HepG2 (cell line): Measurements from ENCODE around the gene DPP7. TPM values are rescaled to one million over a fixed set of nuclear protein-coding genes. Genes with fewer than 3 reads are reported as not detected.

ENCODE experiments used
- ATAC-seq: fragments of 200-7000 bp; cut with Tn5 transposase; 3 replicates; pipeline ENCODE4 v1.9.1; 2020; ENCODE audit warnings: mild to moderate bottlenecking, moderate library complexity
- BruUV-seq: library from RNA; stranded (reverse); fragments of 400-500 nt; replicated peaks from 2 replicates; lab custom pipeline; 2021; lab: Mats Ljungman, UMichigan
- CTCF ChIA-PET: fragments of 300-600 bp; formaldehyde crosslinking; extraction: SDS; loops from one replicate; lab custom pipeline; 2021; ENCODE audit warnings: low total read pairs, inconsistent platforms, low intra/inter-chr PET ratio; lab: Yijun Ruan, JAX
- POLR2A ChIA-PET: fragments of 350-600 bp; sonication (Branson Sonifier 250); formaldehyde crosslinking; loops from one replicate; lab custom pipeline; 2020; ENCODE audit warnings: antibody characterized with exemption, inconsistent platforms; lab: Yijun Ruan, JAX
- DNase-seq: peaks from one replicate; pipeline ENCODE4 v3.0.0-alpha.2; 2015; ENCODE audit warnings: low spot score
- FAIRE-seq: peaks from 3 replicates; lab custom pipeline; 2011; peaks lifted over from hg19 to GRCh38; lab: Jason Lieb, UNC
- H2AFZ ChIP-seq: one replicate; pipeline ENCODE4 v1.6.1; 2011; ENCODE audit warnings: low read length, inconsistent platforms
- H3K27ac ChIP-seq: fragments of 300-600 bp; 3 replicates; pipeline ENCODE4 v1.8.0; 2011; ENCODE audit warnings: mixed run types, mild to moderate bottlenecking, mixed read lengths, low read length, inconsistent platforms; ENCODE audit not compliant: insufficient read depth; ENCODE audit errors: extremely low read length
- H3K27me3 ChIP-seq, 2 experiments: fragments of 200-600 bp in 1 of 2; 2 replicates in 1 of 2; 3 replicates in 1 of 2; pipeline versions ENCODE4 v1.6.0 to v1.8.0; 2011; ENCODE audit warnings: low read length in 2 of 2, mild to moderate bottlenecking in 2 of 2, moderate library complexity in 2 of 2, inconsistent platforms in 1 of 2; ENCODE audit not compliant: insufficient read depth in 2 of 2, control insufficient read depth in 1 of 2
- H3K36me3 ChIP-seq, 2 experiments: fragments of 200-600 bp in 1 of 2; replicated peaks in 1 of 2; 2 replicates in 1 of 2; 3 replicates in 1 of 2; pipeline versions ENCODE4 v1.5.1 to v1.8.0; 2011; ENCODE audit warnings: low read length in 2 of 2, inconsistent platforms in 1 of 2; ENCODE audit not compliant: insufficient read depth in 2 of 2, control insufficient read depth in 1 of 2
- H3K4me1 ChIP-seq: 2 replicates; pipeline ENCODE4 v1.5.1; 2012; ENCODE audit warnings: low read length, inconsistent platforms; ENCODE audit not compliant: insufficient read depth
- H3K4me2 ChIP-seq: 2 replicates; pipeline ENCODE4 v1.6.0; 2011; ENCODE audit warnings: low read depth, low read length, inconsistent platforms
- H3K4me3 ChIP-seq, 3 experiments: fragments of 200-600 bp in 1 of 3; sonication (generic), shearing (Covaris generic) in 1 of 3; replicated peaks in 1 of 3; 2 replicates each; pipeline ENCODE4 v1.5.1; 2011 to 2016; ENCODE audit warnings: low read length in 3 of 3, inconsistent platforms in 2 of 3, low read depth in 2 of 3, mild to moderate bottlenecking in 2 of 3, control low read depth in 1 of 3, mixed read lengths in 1 of 3; ENCODE audit not compliant: insufficient read depth in 1 of 3
- H3K79me2 ChIP-seq: one replicate; pipeline ENCODE4 v1.6.1; 2011; ENCODE audit warnings: low read length, inconsistent platforms; ENCODE audit not compliant: insufficient read depth
- H3K9ac ChIP-seq: 2 replicates; pipeline ENCODE4 v1.6.0; 2011; ENCODE audit warnings: mild to moderate bottlenecking, low read depth, low read length, inconsistent platforms; ENCODE audit not compliant: insufficient read depth
- H3K9me3 ChIP-seq: 2 replicates; pipeline ENCODE4 v1.5.1; 2012; ENCODE audit warnings: mild to moderate bottlenecking, low read length
- H4K20me1 ChIP-seq: 2 replicates; pipeline ENCODE4 v1.6.0; 2011; ENCODE audit warnings: inconsistent platforms, mild to moderate bottlenecking, low read length, moderate library complexity; ENCODE audit not compliant: insufficient read depth
- ATM ChIP-seq: fragments of 450-650 bp; IDR thresholded peaks from 2 replicates; pipeline ENCODE4 v1.7.1; 2017; ENCODE audit warnings: mild to moderate bottlenecking, borderline replicate concordance
- CEBPZ ChIP-seq: IDR thresholded peaks from 2 replicates; pipeline ENCODE4 v1.6.1; 2012; ENCODE audit warnings: low read length, improper control_type of control experiment
- HINFP ChIP-seq: sonication (generic); formaldehyde crosslinking; IDR thresholded peaks from 2 replicates; pipeline ENCODE4 v1.4.0; 2020; ENCODE audit warnings: low read depth, mild to moderate bottlenecking, missing genetic modification reagents
- HMG20A ChIP-seq: IDR thresholded peaks from 2 replicates; pipeline ENCODE4 v1.6.1; 2016; ENCODE audit warnings: borderline replicate concordance
- MEIS2 ChIP-seq: sonication (generic); formaldehyde crosslinking; IDR thresholded peaks from 2 replicates; pipeline ENCODE4 v1.9.0; 2021; ENCODE audit warnings: mild to moderate bottlenecking, missing genetic modification reagents
- NFATC3 ChIP-seq: sonication (generic); formaldehyde crosslinking; IDR thresholded peaks from 2 replicates; pipeline ENCODE4 v1.5.1; 2020; ENCODE audit warnings: mild to moderate bottlenecking, missing genetic modification reagents
- PCBP1 ChIP-seq: fragments of 200-400 bp; formaldehyde crosslinking; IDR thresholded peaks from 2 replicates; pipeline ENCODE4 v1.6.1; 2017; ENCODE audit warnings: mild to moderate bottlenecking, low read depth, low read length, borderline replicate concordance
- PPARG ChIP-seq: conservative IDR thresholded peaks from 2 replicates; pipeline ENCODE4 v1.6.1; 2016; ENCODE audit warnings: missing biosample characterization, missing genetic modification reagents
- ZMYM3 ChIP-seq: sonication (generic); formaldehyde crosslinking; IDR thresholded peaks from 2 replicates; pipeline ENCODE4 v1.5.1; 2020; ENCODE audit warnings: mild to moderate bottlenecking, missing genetic modification reagents
- ZNF12 ChIP-seq: sonication (generic); formaldehyde crosslinking; IDR thresholded peaks from 2 replicates; pipeline ENCODE4 v1.5.0; 2020; ENCODE audit warnings: missing genetic modification reagents
- ZNF441 ChIP-seq: sonication (generic); formaldehyde crosslinking; IDR thresholded peaks from 2 replicates; pipeline ENCODE4 v1.7.0; 2021; ENCODE audit warnings: missing genetic modification reagents, borderline replicate concordance
- ZSCAN25 ChIP-seq: sonication (generic); formaldehyde crosslinking; IDR thresholded peaks from 2 replicates; pipeline ENCODE4 v1.8.0; 2022; ENCODE audit warnings: mild to moderate bottlenecking, missing genetic modification reagents
- WGBS: methylation state at CpG from one replicate; pipeline ENCODE4 v1.1.6; 2017; ENCODE audit warnings: low lambda C conversion rate; 5-methylcytosine and 5-hydroxymethylcytosine counted together
- in situ Hi-C: cut with HindIII; loops from 2 replicates; pipeline ENCODE4 v1.10.0; 2017; ENCODE audit warnings: low pct_unique_long_range_greater_than_20kb; ENCODE audit not compliant: extremely low pct_ligation_motif_present
- intact Hi-C: fragments of 100-400 bp; cut with micrococcal nuclease; formaldehyde crosslinking; loops from one replicate; pipeline ENCODE4 v1.10.0; 2022; ENCODE audit not compliant: unreplicated experiment
- polyA plus RNA-seq, 8 experiments: library from polyadenylated mRNA; depleted of rRNA in 3 of 8; stranded (reverse) in 7 of 8; unstranded in 1 of 8; fragments of >200 nt; fragmentation: Illumina TruSeq in 4 of 8; extraction: Trizol in 4 of 8; gene quantifications; 2 replicates each; pipeline versions ENCODE4 v1.2.1 to v1.2.3, GENCODE V29; 2011 to 2016; ENCODE audit warnings: low read depth in 4 of 8, missing spikeins in 1 of 8, mixed read lengths in 1 of 8; ENCODE audit not compliant: insufficient read depth in 1 of 8
- total RNA-seq, 5 experiments: library from RNA; depleted of rRNA; stranded (reverse); fragments of >200 nt; fragmentation: Illumina TruSeq; extraction: Trizol; gene quantifications; 2 replicates each; pipeline ENCODE4 v1.2.3, GENCODE V29; 2016; ENCODE audit warnings: low read depth in 1 of 5

The DPP7 gene
- total and polyA plus RNA-seq, 2 of the 13 experiments (the other 11 are each of a cell fraction or from before 2014, with no cell fraction given): 1.2 to 4.5 TPM

GRCh38 chr9:137129456-137130175 lies 15.1 kb upstream of the DPP7 start (continued):
- TF ChIP-seq CEBPZ (no peak), ATM (no peak), NFATC3 (CRISPR knock-in tag) (no peak), ZNF441 (CRISPR knock-in tag) (no peak; the same call in 1 of the 2 replicates), ZSCAN25 (CRISPR knock-in tag) (no peak; the same call in 1 of the 2 replicates), MEIS2 (CRISPR knock-in tag) (no peak; the same call in 1 of the 2 replicates), PPARG (no peak), ZMYM3 (CRISPR knock-in tag) (no peak)

- ChIA-PET POLR2A (interaction anchor here (0.8 to 2.4 kb wide), 20 partner anchors 8 to 243 kb away, joined by 3 to 34 read pairs (median 6); partner anchors contain the start of genes ANAPC2, GRIN1, MAN1B1 and RNF208), CTCF (no interaction called here)
- Histone ChIP-seq H3K4me1 (peaks cover 24% of the 10 kb centered on the region), H3K79me2 (peaks cover 19% of the 10 kb centered on the region), H4K20me1 (peaks cover 5% of the 10 kb centered on the region; the same call in 1 of the 2 replicates), H3K4me2 (peak overlapping the region; percentile 98), H3K9ac (peak overlapping the region; percentile 80), H2AFZ (no peak overlapping the region), H3K4me3 (peak overlapping the region; percentile 75 to 90 (median 85)), H3K9me3 (no peaks in the 10 kb centered on the region), H3K36me3 (no peaks in the 10 kb centered on the region), H3K27me3 (no peaks in the 10 kb centered on the region), H3K27ac (peak overlapping the region; percentile 82)
- intact Hi-C loops: no loop called here
- in situ Hi-C loops: no loop called here
- WGBS: under 1% methylated on average over 16 of the region's 37 CpGs
- FAIRE-seq (peak; percentile 39), ATAC-seq (peak; percentile 40), DNase-seq (no peak)
- BruUV-seq: no TSS peak
- TF ChIP-seq HMG20A (no peak), ZNF12 (no peak), PCBP1 (no peak), HINFP (CRISPR knock-in tag) (no peak)
Observed at GRCh38 chr9:137128862-137129455, 14.4 kb upstream of the DPP7 start.
